ENCODE data around the gene S100A1.

- no peak for TF ChIP-seq EZH2phosphoT487 (IDR thresholded peaks at IDR 0.05; ENCODE audit: borderline replicate concordance)
- no peak for TF ChIP-seq CTCF (conservative IDR thresholded peaks at IDR 0.05; ENCODE audit: low read length)
These were observed 20.9 kb upstream of the S100A1 start for GRCh38 chr1:153607381-153607780.

Measured in Loucy (cell line).